HG02642 (cell line): ENCODE measurements around the gene CBARP.

Source experiments
- ATAC-seq: cut with Tn5 transposase; IDR thresholded peaks from one replicate; pipeline ENCODE4 v1.9.1; 2021; ENCODE audit warnings: mild to moderate bottlenecking; ENCODE audit not compliant: unreplicated experiment, poor library complexity

CBARP gene

GRCh38 chr19:1266129-1266915, 28.5 kb upstream of the CBARP start:
- ATAC-seq: peak; percentile 27

GRCh38 chr19:1265615-1266128, 27.9 kb upstream of the CBARP start:
- no peak for ATAC-seq

GRCh38 chr19:1264801-1265614, 27.2 kb upstream of the CBARP start:
- ATAC-seq: no peak

GRCh38 chr19:1263188-1263587, 25.4 kb upstream of the CBARP start:
- ATAC-seq: no peak

- no peak for ATAC-seq
Observed at GRCh38 chr19:1262623-1263123, 24.9 kb upstream of the CBARP start.

- no peak for ATAC-seq
Observed at GRCh38 chr19:1261798-1262622, 24.2 kb upstream of the CBARP start.

- ATAC-seq: no peak
Observed at GRCh38 chr19:1261538-1261797, 23.7 kb upstream of the CBARP start.

- peak; percentile 66 for ATAC-seq
Observed at GRCh38 chr19:1260749-1261537, 23.1 kb upstream of the CBARP start.

GRCh38 chr19:1259876-1260748, 22.3 kb upstream of the CBARP start:
- ATAC-seq: peak; percentile 4

- peak; percentile 25 for ATAC-seq
Observed at GRCh38 chr19:1259206-1259875, 21.5 kb upstream of the CBARP start.

GRCh38 chr19:1258707-1259205, 21.0 kb upstream of the CBARP start:
- ATAC-seq: no peak

GRCh38 chr19:1258163-1258492, 20.3 kb upstream of the CBARP start:
- ATAC-seq: no peak

GRCh38 chr19:1257475-1258162, 19.8 kb upstream of the CBARP start:
- no peak for ATAC-seq

GRCh38 chr19:1256646-1257474, 19.1 kb upstream of the CBARP start:
- ATAC-seq: no peak

GRCh38 chr19:1255186-1256161, 17.7 kb upstream of the CBARP start:
- no peak for ATAC-seq
